Brain pericyte (primary cell): Measurements from ENCODE around the gene ATF6B.
"Not testable (repeated sequence)": the region's sequence is repeated elsewhere in the genome, so short reads cannot be mapped to it uniquely, and the experiment has no call there.

Experiments used
- DNase-seq: peaks from one replicate; pipeline ENCODE4 v3.0.0-alpha.2; 2012; ENCODE audit warnings: low read depth, low spot score

The ATF6B gene

DNA sequence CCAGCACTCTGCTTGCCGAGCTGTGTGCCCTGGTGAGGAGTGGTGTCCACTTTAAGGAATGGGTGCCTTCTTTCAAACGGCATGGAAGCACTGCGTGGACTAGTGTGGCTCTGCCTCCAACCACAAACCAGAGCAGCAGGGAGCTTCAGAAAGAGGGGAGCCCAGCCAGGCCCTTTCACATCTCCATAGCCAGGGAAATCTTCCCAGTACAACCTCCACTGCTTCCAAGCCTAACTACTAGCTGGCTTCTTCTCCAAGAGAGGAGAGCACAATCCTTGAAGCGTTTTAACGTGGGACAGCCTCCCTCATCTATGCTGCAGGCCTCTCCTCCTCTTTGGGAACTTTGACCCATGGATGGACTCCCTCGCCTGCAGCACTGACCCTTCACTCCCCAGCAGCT is 45.6 kb downstream of the ATF6B start:
- no peak for DNase-seq

DNA sequence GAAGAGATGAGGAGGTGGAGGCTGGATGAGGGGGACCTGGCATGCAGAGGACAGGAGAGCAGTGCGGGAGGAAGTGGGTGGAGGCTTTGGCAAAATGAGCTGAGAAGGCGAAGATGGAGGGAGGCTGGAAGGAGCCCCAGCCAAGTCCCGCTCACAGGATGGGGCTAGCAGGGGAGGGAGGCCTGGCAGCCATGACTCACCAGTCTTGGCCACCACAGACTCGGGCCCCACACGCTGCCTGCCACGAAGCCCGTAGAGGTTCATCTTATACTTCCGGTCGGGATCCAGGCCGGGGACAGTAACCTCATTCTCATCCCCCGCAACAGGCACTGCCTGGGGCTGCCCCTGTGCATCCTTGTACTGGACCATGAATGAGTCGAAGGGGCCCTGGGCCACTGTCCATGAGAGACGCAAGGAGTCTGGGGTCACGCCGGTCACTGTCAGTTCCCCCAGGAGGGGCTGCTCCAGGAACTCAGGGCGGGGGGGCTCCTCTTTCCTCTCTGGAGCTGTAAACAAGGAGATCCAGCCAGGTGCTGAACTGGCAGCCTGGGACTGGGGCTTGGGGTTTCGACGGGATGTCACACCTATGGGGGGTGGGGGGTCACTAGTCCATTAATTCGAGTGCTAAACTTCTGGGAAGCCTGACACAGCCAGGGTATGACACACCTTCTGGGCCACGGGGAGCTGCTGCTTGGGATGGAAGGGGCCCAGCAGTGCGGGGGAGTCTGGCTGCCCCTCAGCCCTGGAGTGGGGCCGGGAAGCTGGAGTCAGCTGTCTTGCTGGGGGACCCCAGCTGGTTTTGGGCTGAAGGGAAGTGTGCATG is 46.7 kb downstream of the ATF6B start:
- no peak for DNase-seq

DNA sequence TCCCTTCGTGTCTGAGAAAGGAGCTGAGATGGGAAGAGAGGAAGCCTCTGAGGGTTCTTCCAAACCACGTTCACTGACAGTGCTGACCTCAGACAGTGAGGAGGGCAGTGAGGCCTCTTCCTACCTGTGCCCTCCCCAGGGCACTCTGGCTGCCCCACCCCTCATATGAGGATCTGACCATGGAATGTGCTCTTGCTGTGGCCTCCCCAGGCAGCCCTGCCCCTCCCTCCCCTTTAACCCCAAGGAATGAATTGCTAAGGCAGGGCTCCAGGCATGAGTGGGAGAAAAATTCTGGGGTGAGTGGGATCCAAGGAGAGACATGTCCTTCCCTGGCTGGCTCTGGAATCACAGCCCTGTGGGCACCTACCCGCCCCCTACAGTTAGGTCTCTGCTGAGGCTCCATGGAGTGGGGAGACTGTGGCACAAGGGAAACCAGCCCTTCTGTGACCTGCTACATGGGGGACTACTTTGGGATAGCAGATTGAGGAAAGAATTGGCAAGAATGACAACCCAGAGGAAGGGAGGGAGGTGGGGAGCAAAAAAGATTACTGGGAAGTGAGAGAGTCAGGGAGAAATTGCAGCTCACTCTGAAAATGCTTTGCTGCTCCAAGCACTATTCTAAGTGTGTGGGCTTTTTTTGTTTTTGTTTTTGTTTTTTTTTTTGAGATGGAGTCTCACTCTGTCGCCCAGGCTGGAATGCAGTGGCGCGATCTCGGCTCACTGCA is 48.3 kb downstream of the ATF6B start:
- DNase-seq, result no peak

DNA sequence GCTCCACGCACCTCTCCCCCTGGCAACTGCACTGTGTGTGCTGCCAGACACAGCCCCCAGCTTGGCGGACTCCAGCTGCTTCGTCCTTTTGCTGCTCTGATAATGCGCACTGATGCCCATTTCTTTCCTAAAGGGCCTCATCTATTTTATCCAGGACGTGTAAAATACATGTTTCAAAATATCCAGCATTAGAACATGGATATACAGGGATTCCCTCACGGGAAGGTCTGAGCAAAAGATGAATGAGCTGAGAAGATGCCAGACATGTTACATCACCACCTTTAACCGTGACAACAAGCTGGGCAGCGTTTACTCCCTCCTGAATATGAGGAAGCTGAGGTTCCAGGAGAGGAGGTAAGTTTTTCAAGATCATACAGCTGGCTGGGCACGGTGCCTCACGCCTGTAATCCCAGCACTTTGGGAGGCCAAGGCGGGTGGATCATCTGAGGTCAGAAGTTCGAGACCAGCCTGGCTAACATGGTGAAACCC is 51.7 kb downstream of the ATF6B start:
- DNase-seq, result no peak

DNA sequence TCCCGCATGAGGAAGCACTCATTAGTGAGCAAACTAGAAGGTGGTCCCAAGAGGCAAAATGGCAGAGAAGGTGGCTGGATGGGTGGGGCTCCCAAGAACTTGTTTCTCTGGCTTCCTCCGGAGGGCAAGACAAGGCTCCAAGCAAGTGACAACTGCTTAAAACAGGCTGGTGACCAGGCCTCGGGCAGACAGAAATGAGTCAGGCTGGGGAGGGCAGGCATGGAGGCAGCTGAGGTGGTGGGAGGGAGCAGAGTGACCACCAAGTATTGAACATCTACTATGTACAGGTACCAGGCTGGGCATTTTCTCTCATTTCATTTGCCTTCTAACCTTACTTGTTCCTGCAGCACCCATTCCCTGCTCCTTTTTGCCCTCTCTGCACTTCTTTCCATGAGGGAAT is 52.3 kb downstream of the ATF6B start:
- no peak for DNase-seq

DNA sequence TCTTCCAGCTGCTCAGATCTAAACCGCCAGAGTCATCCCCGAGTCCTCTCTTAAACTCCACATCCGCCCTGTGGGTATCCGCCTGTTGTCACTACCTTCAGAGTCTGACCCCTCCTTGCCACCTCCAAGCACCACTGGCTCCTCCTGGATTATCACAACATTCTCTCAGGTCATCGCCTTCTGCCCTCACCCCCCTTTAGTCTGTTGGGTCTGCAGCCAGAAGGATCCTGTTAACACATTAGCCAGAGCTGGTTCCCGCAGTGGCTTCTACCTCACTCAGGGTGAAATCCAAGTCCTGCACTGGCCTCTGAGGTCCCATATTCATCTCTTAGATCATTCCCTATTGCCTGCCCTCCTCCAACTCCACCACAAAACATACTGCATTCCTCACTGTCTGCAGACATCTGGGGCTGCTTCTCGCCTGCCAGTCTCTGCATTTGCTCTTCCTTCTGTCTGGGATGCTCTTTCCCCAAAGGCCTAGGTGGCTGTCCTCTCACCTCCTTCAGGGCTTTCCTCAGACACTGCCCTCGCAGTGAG is 53.0 kb downstream of the ATF6B start:
- no peak for DNase-seq

DNA sequence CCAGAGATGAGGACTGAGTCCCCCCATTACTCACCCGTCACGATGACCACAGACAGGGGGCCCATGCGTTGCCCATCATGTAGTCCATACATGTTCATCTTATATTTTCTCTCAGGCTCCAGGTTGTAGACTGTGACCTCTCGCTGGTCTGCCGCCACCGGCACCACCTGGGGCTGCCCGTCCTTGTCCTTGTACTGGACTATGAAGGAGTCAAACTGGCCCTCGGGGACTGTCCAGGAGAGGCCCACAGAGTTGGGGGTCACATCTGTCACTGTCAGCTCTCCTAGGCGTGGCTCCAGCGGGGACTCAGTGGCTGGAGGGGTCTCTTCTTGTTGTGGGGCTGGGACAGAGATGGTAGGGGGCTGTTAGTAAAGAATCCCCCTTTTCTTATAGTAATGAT is 54.4 kb downstream of the ATF6B start:
- DNase-seq, result no peak

- no peak for DNase-seq
Measured at GRCh38 chr6:32073101-32073500, 54.9 kb downstream of the ATF6B start.

DNA sequence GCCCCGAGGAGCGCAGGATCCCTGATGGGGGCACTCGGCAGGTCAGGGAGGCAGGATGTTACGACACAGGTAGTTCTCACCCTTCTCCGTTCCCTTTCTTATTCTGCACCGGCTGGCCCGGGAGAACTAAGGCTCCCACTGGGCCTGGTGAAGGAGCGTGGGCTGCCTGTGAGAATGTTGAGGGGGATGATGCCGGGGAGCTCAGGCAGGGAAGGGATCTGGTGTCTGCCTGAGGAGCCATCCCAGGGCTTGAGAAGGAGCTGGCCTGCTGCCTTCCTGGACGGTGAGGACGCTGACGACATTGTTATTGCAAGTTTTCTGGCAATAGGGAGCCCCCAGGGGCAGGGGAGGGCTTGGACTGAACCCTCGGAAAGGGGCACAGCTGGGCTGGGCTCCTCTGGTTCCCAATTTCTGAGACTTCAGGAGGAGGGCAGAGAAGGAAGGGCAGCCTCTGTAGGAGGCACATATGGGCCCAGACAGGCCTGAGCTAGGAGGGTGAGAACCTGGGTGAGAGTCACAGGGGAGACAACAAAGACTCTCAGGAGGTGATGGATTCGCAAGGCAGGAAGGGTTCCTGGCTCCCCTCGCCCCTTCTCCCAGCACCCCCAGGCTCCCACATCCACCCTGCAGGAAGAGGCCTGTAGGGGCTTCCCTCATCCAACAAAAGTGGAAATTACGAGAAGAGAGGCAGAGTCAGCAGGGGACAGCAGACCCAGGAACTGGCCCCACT is 57.1 kb downstream of the ATF6B start:
- DNase-seq, result no peak

DNA sequence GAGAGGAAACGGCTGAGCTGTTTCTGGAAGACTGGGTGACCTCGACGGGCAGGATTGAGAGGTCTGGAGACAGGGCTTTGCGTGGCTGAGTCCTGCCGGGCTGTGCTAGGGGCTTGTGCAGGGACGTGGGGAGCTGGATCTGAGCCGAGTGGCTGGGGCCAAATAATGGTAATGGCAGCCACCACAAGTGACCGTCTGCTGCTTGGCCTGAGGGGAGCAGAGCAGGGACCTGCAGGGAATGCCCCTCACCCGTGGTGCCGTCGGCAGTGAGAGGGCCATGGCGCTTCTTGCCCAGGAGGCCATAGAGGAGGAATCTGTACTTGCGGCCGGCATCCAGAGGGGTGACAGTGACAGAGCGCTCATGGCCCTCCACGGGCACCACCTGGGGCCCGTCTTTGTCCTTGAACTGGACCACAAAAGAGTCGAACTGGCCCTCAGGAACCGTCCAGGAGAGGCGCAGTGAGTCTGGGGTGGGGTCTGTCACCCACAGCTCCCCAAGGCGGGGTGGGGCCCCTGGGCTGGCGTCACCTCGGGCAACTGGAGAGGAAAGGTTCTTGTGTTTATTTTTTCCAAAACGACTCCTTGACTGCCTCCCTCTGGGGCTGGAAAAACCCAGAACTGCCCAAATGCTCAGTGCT is 58.0 kb downstream of the ATF6B start:
- no peak for DNase-seq

DNA sequence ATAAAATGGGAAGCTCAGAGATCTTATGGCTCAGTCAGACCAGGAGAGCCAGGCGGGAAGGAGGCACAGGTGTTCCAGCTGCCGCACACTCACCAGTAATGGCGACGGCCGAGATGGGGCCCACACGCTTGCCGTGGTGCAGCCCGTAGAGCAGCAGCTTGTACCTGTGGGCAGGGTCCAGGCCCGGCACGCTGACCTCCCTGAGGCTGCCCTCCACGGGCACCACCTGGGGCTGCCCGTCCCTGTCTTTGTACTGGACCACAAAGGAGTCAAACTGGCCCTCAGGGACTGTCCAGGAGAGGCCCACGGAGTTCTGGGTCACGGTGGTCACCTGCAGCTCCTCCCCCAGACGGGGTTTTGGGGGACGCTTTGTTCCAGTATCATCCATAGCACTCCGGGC is 58.6 kb downstream of the ATF6B start:
- DNase-seq, result no peak

GRCh38 chr6:32068867-32069266 is 59.2 kb downstream of the ATF6B start:
- DNase-seq, result no peak

DNA sequence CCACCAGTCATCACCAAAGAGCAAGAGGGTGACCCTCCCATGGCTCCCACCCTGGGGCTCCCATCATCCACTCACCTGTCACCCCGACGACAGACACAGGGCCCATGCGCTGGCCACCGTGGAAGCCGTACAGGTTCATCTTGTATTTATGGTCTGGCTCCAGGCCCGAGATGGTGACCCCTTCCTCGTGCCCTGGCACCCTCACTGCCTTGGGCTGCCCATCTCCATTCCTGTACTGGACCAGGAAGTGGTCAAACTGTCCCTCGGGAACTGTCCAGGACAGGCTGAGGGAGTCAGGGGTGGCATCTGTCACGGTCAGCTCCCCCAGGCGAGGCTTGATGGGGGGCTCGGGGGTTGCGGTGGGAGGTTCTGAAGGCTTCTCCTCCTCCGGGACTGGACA is 59.7 kb downstream of the ATF6B start:
- DNase-seq, result not testable (repeated sequence)

DNA sequence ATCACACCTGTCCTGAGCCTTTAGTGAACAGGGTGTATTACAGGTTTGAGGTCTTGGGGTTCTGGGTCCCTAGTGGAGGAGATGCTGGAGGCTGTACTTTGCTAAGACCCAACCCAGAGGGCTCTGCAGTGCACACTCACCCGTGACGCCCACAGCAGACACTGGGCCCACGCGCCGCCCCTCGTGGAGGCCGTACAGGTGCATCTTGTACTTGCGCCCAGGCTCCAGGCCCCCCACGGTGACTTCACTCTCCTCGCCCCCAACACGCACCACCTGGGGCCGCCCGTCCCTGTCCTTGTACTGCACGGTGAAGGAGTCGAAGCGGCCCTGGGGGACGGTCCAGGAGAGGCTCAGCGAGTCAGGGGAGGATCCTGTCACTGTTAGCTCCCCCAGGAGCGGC is 60.5 kb downstream of the ATF6B start:
- not testable (repeated sequence) for DNase-seq
